HG02884 (cell line): ENCODE data around the gene CABP5.
"Not testable (repeated sequence)": the region's sequence is repeated elsewhere in the genome, so short reads cannot be mapped to it uniquely, and the experiment has no call there.

Source experiments
- ATAC-seq: cut with Tn5 transposase; IDR thresholded peaks from one replicate; pipeline ENCODE4 v1.9.1; 2021; ENCODE audit warnings: mild to moderate bottlenecking, moderate library complexity; ENCODE audit not compliant: unreplicated experiment

The CABP5 gene

DNA sequence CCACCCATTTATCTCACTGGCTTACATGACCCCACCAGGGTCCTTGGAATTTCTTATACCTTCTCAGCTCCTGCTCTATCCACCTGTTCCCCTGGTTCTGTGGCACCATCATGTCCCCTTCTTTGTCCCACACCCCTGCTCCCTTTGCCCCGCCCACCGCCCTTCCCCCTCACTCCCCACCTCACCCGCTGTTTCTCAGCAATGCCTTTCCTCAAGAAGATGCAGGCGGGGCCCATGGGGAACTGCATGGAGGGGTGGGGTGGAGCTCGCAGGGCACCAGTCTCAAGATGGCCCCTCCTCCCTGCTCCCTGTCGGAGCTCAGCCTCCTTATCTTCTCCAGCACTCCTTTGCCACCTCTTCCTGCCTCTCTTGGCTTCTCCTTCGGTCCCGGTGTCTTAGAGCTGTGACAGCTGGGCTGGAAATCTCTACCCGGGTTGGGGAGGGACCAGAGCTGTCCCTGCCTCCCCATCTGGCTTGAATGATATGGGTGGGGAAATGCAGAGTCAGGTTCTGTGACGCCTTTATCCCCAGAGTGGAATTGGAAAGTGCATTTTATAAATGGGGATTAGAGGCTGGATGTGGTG lies at the start of gene CABP5:
TSS of gene CABP5 (minus strand) at position 405 of the 584 bp plus-strand sequence. CDS start at position 248, 157 bp downstream.
- no peak for ATAC-seq

DNA sequence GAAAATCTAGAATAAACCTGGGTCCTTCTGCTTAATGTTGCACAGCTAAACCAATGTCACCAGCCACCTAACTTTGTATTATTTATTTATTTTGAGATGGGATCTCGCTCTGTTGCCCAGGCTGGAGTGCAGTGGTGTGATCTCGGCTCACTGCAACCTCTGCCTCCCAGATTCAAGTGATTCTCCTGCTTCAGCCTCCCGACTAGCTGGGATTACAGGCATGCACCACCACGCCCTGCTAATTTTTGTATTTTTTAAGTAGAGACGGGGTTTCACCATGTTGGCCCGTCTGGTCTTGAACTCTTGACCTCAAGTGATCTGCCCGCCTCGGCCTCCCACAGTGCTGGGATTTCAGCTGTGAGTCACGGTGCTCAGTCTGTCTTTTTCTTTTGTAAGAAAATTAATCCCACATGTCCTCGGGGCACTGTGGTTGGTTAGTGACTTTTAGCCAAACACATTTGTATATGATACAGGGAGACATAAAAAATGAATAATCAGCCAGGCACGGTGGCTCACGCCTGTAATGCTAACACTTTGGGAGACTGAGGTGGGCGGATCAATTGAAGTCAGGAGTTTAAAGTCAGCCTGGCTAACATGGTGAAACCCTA lies 47.3 kb upstream of the CABP5 start:
- not testable (repeated sequence) for ATAC-seq

DNA sequence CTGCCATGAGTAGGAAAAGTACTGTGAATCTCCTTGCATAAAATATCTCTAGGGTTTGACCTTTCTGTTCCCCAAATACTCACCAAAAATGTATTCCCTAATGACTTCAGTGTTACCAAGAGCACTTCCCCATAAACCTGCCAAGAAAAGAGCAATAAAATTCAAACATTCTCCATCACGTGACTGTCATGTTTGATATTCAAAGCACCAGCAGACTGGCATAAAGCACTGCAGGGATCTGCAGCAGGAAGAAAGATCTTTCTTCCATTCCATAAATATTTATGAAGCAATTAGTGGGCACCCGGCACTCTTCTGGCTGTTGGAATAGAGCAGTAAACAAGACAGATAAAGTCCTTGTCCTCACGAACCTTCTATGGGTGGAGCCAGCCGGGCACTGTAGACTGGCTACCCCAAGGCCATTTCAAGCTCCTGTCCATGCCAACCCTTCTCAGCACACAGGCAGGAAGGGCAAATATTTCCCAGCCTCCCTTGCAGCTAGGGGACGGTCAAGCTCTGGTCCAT lies 46.5 kb upstream of the CABP5 start:
- ATAC-seq = no peak

DNA sequence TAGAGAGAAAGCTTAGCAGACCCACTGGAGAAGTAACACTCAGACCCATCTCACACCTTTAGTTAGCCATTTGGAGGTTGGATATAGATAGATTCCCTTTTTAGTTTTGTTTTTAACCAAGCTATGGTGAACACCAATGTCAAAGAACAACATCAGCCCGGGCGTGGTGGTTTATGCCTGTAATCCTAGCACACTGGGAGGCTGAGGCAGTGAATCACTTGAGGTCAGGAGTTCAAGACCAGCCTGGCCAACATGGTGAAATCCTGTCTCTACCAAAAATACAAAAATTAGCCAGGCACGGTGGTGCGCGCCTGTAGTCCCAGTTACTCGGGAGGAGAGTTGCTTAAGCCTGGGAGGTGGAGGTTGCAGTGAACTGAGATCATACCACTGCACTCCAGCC lies 45.1 kb upstream of the CABP5 start:
- not testable (repeated sequence) for ATAC-seq

DNA sequence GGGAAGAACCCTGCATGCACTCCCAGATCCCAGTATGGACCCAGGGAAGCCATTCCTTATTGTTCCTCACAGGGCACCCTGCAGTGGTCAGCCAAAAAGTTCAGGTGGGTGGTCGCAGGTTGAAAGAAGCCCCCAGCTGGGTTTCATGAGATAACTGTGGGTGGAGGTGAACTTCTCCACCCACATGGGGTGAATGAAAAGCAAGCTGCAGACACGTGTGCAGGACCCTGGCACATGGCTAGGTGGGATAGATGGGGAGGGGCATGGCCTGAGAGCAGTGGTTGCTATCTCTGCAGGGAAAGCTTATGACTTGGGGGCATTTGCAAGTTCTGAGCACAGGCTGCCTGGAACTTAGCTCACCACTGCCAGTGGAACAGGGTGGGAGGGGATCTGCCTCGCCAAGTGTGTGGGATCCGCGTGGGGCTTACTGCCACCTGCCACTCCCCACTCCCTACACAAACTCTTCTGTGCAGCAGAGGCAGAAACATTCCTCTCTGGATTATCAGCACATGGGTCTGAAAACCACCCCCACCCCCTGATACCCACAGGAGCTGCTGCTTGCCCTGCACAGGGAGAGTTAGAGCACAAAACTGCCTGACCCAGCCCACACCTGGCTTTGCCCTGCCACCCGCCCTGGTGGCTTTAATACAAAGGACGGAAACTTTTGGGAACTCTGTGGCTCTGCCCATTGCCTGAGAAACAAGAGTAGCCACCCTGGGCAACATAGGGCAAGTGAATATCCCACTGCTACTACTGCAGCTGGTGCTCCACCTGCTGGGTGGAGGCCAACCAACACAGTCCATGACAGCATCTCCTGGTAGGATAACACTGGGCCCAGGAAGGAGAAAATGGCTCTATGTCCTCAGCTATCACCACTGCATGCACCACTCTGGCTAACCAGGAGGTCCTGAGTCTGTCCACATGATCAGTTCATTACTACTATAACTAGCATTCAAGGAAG lies 42.3 kb upstream of the CABP5 start:
- no peak for ATAC-seq

DNA sequence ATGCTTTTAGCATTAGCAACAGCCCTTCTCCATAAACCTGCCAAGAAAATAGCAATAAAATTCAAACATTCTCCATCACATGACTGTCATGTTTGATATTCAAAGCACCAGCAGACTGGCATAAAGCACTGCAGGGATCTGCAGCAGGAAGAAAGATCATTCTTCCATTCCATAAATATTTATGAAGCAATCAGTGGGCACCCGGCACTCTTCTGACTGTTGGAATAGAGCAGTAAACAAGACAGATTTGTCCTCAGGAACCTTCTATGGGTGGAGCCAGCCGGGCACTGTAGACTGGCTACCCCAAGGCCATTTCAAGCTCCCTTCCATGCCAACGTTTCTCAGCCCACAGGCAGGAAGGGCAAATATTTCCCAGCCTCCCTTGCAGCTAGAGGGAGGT lies 41.2 kb upstream of the CABP5 start:
- ATAC-seq = no peak

DNA sequence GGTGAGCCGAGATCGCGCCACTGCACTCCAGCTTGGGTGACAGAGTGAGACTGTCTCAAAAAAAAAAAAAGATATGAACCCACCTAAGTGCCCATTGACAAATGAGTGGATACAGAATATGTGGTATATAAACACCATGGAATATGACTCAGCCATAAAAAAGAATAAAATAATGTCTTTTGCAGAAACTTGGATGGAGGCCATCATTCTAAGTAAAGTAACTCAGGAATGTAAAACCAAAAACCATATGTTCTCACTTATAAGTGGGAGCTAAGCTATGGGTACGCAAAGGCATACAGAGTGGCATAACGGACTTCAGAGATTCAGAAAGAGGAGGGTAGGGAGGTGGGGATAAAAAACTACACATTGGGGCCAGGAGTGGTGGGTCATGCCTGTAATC lies 37.2 kb upstream of the CABP5 start:
- ATAC-seq = no peak

DNA sequence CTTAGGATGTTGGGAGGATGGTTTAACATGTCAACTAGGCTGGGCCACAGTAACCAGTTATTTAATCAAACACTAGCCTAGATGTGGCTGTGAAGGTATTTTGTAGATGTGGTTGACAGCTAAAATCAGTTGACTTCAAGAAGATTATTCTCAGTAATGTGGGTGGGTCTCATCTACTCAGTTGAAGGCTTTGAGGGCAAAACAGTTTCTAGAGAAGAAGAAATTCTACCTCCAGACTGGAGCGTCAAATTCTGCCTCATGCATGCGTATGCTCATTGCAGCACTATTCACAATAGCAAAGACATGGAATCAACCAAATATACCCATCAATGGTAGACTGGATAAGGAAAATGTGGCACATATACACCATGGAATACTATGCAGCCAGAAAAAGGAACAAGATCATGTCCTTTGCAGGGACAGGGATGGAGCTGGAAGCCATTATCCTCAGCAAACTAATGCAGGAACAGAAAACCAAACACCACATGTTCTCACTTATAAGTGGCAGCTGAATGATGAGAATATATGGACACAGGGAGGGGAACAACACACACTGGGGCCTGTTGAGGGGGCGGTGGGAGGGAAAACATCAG lies 26.4 kb upstream of the CABP5 start:
- not testable (repeated sequence) for ATAC-seq

DNA sequence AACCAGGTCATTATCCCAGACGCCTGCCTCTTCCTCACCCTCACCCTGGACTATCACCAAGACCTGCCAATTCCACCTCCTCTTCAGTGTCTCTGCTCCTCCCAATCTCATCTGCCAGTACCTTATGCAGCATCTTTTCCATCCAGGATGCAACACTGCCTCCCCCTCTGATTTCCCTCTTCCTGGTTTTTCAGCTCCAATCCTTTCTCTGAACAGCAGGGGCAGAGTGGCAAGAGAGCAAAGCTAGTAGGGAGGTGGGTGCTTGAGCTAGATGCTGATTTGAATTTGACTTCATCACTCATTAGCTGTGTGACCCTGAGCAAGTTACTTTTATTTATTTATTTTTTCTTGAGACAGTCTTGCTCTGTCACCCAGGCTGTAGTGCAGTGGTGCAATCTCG lies 25.6 kb upstream of the CABP5 start:
- no peak for ATAC-seq

DNA sequence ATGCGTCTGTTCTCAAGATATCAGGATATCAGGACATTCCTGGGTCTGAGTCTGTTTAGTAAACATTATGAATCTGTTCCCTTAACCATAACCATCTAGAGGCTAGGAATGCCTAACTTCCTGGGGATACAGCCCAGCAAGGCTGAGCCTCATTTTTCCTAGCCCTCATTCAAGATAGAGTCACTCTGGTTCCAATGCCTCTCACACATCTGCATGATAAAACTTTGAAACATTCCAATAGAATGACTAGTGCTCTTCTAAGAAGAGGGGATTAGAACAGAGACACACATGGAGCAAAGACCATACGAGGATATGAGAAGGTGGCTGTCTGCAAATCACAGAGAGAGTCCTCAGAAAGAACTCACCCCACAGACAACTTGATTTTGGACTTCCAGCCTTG lies 20.6 kb upstream of the CABP5 start:
- no peak for ATAC-seq

DNA sequence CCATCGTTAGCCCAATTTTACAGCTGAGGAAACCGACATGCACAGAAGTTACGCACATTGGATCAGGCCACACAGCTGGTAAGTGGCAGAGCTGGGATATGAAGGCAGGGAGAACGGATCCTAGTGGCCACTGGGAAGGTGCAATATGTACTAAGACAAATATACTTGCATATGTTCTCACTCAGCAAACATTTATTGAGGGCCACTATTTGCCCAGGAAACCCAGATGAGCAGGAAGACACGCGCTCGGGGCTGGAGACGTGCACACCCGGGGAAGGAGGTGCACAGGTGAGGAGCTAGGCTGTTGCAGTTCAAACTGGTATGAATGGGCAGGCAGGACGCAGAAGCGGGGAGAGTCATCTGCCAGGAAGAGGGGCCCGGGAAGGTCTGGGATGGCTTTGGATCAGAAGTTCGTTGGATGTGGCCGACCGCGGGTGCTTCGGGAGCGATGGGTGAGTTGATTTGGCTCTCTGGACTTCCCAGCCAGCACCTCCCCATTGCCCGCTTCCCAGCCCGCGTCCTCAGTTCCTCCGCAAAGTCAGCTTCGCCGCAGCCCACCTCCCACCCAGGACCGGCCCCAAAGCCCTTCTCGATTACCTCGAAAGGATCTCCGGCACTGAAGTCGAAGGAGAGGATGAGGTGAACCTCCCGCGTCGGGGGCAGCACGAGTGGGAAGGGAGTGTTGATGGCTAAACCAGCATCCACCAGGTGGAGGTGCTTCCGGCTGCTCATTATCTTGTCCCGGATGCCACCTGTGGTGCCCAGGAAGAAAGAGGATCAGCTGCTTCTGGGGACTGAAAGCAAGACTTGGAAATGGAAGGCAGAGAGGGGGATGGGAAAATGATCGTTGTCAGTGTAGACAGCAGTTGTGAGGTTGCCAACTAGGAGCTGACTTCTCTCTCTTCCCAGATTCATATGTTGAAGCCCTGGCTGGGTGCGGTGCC lies 17.8 kb upstream of the CABP5 start:
- no peak for ATAC-seq

DNA sequence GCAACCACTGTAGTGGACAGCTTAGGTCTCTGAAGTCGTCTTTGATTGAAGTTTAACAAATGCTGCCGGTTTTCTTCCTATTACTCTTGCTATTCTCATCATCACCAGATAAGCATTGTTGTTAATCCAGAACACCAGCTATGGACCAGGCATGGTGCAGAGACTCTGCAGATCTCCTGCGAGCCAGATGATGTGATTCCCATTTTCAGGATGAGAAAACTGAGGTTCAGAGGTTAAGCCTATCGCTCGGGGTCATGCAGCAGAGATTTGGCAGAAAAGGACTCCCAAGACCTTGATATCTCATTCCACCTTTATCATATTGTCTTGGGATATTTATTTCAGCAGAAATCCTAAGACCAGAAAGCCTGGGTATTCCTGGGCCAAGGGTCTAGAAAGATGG lies 16.5 kb upstream of the CABP5 start:
- ATAC-seq = no peak

DNA sequence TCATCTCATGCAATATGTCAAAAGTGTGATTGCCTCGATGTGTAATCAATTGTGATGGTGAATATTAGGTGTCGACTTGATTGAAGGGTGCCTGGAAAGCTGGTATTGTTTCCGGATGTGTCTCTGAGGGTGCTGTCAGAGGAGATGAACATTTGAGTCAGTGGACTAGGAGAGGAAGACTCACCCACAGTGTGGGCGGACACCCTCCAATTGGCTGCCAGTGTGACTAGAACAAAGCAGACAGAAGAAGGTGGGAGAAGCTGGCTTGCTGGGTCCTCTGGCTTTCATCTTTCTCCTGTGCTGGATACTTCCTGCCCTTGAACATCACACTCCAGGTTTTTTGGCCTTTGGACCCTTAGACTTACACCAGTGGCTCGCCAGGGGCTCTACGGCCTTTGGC lies 15.5 kb upstream of the CABP5 start:
- ATAC-seq = no peak

DNA sequence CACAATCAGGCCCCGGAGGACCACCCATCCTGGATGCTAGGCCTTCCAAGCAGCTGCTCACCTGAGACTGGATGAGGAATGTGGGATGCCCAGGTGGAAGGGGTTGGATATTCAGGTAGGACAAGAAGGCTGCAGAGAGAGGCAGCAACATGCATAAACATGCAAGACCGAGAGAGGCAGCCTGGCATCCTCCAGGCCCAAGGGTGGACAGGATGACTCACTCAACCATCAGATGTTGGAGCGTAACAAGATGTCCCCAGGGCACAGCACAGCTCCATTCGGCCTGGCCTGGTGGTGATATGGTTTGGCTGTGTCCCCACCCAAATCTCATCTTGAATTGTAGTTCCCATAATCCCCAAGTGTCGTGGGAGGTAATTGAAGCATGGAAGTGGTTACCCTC lies 10.0 kb upstream of the CABP5 start:
- ATAC-seq = no peak

DNA sequence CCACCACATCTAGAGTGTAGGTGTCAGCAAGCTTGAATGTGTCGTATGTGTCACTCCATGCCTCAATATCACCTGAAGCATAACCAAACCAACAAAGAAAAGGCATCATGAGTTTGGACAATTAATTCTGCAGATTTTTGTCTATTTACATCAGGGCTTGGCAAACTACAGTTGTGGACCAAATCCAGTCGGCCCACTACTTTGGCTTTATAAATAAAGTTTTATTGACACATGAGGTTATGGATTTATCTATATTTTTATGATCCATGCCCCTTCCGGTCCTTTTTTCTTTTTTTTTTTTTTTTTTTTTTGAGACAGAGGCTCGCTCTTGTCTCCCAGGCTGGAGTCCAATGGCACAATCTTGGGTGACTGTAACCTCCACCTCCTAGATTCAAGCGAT lies 9.2 kb upstream of the CABP5 start:
- ATAC-seq = no peak

DNA sequence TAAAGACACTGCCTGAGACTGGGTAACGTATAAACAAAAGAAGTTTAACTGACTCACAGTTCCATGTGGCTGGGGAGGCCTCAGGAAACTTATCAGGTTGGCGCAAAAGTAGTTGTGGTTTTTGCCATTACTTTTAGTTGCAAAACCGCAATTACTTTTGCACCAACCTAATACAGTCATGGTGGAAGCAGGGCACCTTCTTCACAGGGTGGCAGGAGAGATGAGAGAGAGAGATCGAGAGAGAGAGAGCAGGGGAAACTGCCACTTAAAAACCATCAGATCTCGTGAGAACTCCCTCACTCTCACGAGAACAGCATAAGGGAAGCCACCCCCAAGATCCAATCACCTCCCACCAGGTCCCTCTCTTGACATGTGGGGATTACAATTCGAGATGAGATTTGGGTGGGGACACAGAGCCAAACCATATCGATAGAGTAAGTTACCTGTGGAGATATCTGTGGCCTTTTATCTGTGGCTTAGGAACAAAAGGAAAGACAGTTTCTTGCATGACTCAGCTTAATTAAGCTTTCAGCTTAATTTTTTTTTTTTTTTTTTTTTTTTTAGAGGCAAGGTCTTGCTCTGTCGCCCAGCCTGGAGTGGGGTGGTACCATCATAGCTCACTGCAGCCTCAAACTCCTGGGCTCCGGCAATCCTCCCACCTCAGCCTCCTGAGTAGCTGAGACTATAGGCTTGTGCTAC lies 7.6 kb upstream of the CABP5 start:
- ATAC-seq = no peak

DNA sequence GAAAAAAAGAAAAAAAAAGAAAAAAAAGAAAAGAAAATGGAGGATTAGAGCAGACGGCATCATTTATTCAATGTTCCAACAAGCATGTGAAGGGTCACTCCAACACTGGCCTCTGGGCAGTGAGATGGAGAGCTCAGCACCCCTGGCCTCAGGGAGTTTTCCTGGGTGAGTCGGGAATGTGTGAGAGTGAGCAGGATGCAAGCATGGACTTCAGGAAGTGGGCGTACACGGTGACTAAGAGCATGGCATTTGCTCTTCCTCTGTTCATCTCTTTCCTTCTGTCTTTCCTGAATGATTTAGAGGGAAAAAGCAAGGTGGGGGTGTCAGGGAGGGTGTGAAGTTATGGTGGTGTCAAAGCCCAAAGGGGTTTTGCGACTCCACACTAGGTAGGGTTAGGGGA lies 682 bp upstream of the CABP5 start:
- ATAC-seq = no peak

DNA sequence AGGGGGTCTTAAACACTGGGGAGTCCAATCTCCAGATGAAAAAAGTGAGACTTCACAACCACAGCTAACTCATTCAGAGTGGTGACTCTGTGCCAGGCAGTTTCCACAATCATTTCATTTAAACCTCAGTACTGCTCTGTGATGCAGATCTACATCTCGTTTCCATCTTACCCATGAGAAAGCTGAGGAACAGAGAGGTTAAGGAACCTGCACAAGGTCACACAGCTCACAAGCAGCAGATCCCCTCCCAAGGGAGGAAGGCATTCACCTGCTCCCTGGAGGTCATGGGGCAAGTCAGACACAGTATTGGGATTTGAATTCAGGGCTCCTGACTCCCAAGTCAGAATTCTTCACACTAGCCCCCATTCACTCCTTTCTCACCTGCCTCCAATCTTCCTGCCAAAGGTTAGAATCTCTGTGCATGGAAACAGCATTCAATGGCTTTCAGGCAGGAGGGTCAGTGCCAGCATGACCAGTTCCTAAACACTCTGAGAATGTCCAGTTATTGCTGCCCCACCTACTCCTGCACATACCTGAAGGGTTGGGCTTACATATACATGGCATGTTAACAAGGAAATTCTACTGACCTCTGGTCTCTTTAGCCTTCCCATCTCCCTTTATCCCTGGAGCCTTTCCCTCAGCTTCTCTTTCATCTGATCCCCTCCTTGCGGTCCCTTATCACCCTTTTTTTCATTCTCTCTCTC lies 1.9 kb downstream of the CABP5 start:
- ATAC-seq = no peak

DNA sequence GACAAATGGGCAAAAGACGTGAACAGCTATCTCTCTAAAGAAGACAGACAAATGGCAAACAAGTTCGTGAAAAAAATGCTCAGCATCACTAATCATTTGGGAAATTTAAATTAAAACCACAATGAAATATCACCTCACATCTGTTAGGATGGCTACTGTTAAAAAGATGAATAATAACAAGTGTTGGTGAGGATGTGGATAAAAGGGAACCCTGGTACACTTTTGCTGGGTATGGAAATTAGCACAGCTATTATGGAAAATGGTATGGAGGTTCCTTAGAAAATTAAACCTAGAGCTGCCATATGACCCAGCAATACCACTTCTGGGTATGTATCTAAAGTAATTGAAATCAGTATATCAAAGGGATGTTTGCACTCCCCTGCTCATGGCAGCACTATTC lies 7.1 kb downstream of the CABP5 start:
- ATAC-seq = no peak
